Fibroblast of pulmonary artery (primary cell): ENCODE data around the gene SLC25A1.
A peak's percentile ranks its signal among the peaks of the same experiment; 100 is the strongest.

ENCODE experiments used
- DNase-seq: peaks from one replicate; pipeline ENCODE4 v3.0.0-alpha.2; 2010; ENCODE audit warnings: low read depth
- H3K4me3 ChIP-seq: replicated peaks from 2 replicates; pipeline ENCODE4 v1.5.1; 2011; ENCODE audit warnings: low read depth, mild to moderate bottlenecking, control low read depth, low read length, moderate library complexity
- CTCF ChIP-seq: IDR thresholded peaks from 2 replicates; pipeline ENCODE4 v1.5.1; 2011; ENCODE audit warnings: mild to moderate bottlenecking, control low read depth, low read length, inconsistent platforms; ENCODE audit errors: missing control alignments

The SLC25A1 gene

DNA sequence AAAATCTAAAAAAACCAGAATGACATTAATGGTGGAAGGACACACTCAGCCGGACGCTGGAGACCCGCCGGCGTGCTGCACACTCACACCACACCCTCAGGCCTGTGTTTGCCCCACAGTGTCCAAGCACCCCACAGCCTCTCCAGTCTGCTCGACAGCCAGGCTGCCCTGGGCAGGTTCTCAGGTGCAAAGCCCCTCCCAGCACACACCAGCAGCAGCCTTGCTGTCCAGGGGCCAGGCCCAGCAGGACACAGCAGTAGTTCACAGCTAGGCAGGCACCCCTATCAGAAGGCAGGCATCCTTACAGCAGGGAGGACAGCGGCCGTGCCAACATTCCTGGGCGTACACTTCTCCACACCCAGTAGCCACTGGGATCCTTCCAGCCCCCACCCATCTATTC, 1.7 kb upstream of the SLC25A1 start:
- H3K4me3 ChIP-seq = no peak overlapping the region
- no peak for TF ChIP-seq CTCF
- DNase-seq = no peak

DNA sequence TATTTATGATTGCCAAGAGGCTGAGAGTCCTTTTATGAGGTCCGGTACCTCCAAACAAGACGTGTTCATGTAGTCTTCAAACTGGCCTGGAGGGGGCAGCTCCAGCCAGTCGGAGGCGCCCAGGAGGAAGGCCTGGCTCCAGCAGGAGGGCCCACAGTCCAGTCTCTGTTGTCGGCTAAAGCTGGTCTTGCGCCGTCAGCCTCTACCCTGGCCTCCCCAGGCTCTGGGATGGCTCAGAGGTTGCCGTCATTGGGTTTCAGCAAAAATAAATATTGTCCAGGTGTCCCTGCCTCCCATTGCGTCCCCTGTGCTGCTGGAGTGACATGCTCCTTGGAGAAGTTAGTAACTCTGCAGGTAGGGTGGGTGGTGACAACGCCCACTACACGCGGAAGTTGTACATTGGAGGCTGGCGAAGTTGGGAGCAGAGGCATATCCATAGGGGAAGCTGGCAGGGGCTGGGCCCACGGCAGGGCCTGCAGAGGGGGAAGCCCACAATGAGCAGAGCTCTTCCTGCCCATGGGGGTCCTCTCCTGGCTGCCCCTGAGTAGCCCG, 1.0 kb upstream of the SLC25A1 start:
- TF ChIP-seq CTCF = peak; percentile 73
- H3K4me3 ChIP-seq = peak overlapping the region; percentile 58
- peak; percentile 89 for DNase-seq

DNA sequence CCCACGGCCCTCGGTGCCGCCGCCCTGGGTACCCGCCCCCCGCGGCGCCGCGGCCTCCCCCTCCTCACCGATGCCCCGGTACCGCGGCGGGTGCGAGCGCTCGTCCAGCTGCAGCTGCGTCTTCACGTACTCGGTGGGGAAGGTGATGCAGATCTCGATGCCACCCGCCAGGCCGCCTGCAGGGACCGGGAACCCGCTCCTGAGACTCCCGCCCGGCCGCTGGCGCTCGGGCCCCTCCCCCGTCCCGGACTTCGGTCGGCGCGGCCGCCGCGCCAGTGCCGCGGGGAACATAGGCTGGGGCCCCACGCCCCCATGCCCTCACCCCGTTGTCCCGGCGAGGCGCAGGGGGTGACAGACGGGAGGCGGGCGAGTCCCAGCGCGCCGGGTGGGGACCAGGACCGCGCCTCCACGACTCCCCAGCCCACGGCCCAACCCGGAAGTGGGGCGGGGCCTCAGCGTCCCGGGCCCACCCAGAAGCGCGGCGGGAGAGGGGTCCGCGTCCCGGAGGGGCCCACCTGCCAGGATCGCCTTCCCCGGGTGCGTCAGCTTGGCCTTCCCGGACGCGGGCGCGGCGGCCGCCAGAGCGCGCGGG, 375 bp downstream of the SLC25A1 start:
- DNase-seq = no peak

DNA sequence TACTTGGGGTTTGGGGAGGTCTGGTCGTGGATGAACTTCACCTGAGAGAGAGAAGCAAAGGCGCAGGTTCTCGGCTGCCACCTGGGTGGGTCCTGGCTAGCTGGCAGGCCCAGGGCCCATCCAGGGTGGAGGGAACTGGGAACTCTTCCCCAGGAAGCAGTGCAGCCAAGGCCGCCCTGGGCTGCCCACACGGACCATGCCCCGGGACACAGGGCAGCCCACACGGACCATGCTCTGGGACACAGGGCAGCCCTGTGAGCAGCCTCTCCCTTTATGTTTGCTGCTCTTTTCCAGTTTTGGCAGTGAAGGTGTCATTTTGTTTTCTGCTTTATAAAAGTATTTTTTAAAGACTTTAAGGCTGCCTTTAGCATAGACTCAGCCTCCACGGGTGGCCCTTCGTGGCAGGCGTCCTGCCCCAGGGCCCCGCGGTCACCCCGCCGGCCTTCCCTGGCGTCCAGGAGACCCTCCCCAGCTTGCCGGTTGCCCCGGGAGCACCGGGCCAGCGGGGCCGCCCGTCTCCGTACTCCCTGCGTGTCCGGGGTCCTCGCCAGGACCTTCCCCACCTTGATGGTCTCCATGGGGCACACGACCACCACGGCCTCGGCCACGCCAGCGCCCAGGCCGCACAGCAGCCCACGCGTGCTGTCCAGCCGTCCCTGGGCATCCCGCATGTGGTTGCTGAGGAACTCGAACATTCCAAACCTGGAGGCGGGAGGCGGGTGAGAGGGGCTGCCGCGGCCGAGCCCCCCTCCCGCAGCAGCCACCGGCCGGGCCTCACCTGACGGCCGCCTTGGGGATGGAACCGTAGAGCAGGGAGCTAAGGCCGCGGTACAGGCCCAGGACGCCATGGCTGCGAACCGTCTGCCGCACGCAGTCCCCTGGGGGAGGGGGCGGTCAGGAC, 1.1 kb downstream of the SLC25A1 start:
- peak overlapping the region; percentile 66 for H3K4me3 ChIP-seq
- no peak for TF ChIP-seq CTCF

More for the DNA sequence above, 375 bp downstream of the SLC25A1 start:
- no peak for TF ChIP-seq CTCF
- H3K4me3 ChIP-seq = peak overlapping the region; percentile 66

GRCh38 chr22:19176732-19177131, 1.8 kb downstream of the SLC25A1 start:
- peak overlapping the region; percentile 66 for H3K4me3 ChIP-seq
- TF ChIP-seq CTCF = no peak
- no peak for DNase-seq

More for the DNA sequence above, 1.1 kb downstream of the SLC25A1 start:
- DNase-seq = no peak

GRCh38 chr22:19176175-19176643, 2.3 kb downstream of the SLC25A1 start:
- no peak for DNase-seq
- no peak overlapping the region for H3K4me3 ChIP-seq
- no peak for TF ChIP-seq CTCF
